NCI-H1694 (cell line): ENCODE measurements around the gene SLC8A1.

Source experiments
- DNase-seq: peaks from one replicate; lab custom pipeline; 2025; lab: John Stamatoyannopoulos, UW

Gene SLC8A1

DNA sequence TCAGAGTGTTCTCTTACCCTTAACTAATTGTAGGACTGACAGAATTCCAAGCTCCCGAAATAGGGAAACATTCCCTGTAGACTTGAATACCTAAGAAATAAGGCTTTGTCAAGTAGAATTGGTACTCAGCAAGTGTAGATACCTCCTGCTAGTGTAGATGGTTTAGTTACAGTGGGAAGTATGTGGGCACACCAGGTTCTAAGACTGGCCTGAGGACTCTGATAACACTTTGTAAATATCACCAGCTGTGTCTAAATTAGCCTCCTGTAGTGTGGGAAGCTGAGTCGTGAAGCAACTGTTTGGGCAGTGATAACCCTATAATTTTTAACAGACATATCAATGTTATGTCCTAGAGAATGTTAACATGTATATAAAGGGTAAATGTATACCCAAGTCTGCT lies 304.5 kb downstream of the SLC8A1 start:
- DNase-seq, result no peak

DNA sequence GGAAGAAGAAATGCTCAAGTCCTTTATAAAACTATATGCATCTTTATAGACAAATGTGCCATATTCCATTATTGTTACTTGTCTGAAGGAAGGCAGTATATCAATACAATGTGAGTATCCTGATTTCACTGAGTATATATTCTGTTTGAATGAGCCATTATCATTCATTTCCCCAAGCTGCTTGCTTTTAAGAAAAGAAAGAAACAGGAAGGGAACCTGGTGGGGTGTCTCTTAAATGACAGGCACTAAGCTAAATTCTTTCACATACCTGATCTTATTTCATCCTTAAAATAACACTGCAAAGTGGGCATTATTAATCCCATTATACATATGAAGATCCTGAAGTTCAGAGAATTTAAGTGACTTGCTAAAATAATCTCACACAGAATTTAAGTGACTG lies 307.9 kb downstream of the SLC8A1 start:
- DNase-seq, result no peak

DNA sequence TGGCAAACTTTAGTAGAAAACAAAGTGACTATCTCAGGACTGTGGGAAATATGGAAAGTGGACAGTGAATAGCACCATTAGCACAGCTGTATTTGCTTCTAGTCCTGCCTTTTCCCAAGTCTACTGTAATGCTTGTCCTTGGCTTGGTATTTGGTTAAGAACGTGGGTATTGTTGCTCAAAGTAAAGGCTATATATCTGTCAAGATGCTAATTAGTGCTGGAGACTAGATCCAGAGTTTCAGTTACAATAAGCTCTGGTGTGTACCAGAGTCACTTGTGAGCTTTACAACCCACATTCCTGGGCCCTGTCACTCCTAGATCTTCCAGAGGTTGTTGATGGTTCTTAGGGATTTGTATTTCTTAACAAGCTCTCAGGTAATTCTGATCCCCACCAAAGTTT lies 313.6 kb downstream of the SLC8A1 start:
- no peak for DNase-seq

- DNase-seq, result no peak
These were observed 320.7 kb downstream of the SLC8A1 start for GRCh38 chr2:40131081-40131704.

DNA sequence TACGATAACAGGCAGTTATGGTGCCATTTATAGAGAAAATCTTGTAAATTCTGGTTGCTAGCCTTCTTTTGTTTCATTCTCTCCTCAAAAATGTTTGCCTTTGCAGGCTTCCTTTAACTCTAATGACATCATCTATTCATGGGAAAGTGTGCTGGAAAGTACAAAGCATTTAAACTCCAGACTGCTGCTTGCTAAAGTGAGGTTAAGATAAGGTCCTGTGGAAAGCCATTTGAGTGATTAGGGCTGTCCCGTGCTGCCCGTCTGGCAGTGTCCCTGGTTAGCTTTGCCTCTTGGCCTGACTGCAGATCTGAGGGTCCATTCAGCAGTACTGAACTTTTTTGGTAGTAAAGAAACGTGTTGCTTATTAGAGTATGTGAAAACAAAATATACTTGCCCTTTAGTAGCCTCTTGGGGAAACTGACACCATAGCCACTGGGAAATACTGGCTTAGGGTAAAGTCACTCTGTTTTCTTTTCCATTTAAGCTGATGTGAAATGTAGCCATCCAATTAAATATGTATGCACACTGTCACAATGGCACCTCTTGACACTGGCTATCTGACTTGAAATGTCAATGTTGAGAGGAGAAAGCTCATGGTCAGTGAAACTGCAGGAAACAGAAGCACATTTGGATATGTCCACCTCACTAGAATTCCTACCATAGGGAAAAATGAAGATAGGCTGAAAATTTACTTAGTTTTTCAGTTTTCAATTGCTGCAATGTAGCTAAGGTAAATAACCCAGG lies 321.5 kb downstream of the SLC8A1 start:
- no peak for DNase-seq

DNA sequence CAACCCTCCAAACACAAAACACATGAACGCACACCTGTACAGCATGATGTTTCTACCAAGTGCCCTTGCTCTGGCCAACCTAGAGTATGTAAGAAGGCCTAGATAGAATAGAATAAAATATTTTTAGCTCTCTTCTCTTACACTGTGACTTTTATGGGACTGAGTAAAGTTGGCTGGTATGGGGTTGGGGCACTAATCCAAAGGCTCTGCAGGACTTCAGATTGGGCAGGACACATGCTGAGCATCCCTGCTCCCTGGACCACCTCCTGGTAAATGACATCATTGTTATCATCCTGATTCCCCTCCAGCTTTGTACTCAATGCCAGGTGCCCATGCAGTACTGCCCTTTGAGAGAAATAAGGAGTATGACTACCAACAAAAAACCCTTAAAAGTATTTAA lies 322.2 kb downstream of the SLC8A1 start:
- DNase-seq, result no peak

DNA sequence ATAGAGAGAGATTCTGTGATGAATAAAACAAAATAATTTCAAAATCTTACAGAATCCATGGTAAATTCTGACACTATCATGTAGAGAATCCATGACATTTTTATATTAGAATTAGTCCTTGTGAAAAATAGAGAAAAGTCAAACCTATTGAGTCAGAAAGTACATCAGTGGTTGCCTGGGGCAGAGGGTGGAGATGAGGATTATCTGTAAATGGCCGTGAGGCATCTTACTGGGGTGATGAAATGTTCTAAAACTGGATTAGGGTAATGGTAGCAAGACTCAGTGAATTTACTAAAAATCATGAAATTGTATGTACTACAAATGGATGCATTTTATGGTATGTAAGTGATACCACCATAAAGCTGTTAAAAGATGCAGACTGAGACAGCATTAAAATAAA lies 323.1 kb downstream of the SLC8A1 start:
- DNase-seq, result no peak

- no peak for DNase-seq
These were observed 323.9 kb downstream of the SLC8A1 start for GRCh38 chr2:40127890-40128557.

GRCh38 chr2:40127146-40127545 lies 324.7 kb downstream of the SLC8A1 start:
- DNase-seq, result no peak

GRCh38 chr2:40126006-40126405 lies 325.9 kb downstream of the SLC8A1 start:
- DNase-seq, result no peak

DNA sequence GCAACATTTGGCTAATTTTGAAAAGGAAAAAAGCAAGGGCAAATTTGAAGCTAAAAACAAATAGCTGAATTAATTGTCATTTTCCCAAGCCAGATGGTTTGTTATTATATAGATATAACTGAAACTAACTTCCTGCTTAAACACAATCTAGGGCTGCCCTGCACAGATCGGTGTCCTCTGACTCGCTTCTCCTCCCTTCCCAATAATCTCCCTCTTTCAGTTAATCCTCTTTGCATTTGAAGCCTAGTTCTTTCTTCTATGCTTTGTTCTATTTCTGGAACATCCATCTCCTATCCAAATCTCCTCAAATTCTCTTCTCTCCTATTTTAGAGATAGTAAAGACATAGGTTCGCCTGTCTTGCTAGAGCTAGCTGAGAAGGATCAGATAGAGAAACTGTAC lies 328.1 kb downstream of the SLC8A1 start:
- DNase-seq, result no peak

- no peak for DNase-seq
These were observed 328.6 kb downstream of the SLC8A1 start for GRCh38 chr2:40123326-40123725.

- DNase-seq, result no peak
These were observed 330.9 kb downstream of the SLC8A1 start for GRCh38 chr2:40120957-40121356.

GRCh38 chr2:40120026-40120425 lies 331.9 kb downstream of the SLC8A1 start:
- peak; percentile 81 for DNase-seq

GRCh38 chr2:40118622-40119021 lies 333.3 kb downstream of the SLC8A1 start:
- no peak for DNase-seq

GRCh38 chr2:40115894-40116293 lies 336.0 kb downstream of the SLC8A1 start:
- DNase-seq, result no peak

DNA sequence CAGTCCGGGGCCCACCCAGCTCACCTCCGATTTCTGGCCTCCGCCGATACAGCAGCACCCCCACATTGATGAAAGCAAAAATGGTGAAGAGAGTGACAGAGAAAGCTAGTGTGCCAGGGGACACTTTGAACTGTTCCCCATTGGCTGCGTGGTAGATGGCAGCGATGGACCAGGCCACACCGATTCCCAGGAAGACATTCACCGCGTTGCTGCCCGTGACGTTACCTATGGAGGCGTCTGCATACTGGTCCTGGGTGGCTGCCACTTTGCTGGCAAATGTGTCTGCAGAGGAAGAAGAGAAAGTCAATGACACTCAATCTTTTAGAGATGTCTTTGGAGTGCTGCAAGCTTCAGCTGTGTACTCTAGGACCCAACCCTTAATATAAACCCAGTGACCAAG lies 336.5 kb downstream of the SLC8A1 start:
- DNase-seq, result no peak

- DNase-seq, result no peak
These were observed 337.9 kb downstream of the SLC8A1 start for GRCh38 chr2:40113997-40114396.

DNA sequence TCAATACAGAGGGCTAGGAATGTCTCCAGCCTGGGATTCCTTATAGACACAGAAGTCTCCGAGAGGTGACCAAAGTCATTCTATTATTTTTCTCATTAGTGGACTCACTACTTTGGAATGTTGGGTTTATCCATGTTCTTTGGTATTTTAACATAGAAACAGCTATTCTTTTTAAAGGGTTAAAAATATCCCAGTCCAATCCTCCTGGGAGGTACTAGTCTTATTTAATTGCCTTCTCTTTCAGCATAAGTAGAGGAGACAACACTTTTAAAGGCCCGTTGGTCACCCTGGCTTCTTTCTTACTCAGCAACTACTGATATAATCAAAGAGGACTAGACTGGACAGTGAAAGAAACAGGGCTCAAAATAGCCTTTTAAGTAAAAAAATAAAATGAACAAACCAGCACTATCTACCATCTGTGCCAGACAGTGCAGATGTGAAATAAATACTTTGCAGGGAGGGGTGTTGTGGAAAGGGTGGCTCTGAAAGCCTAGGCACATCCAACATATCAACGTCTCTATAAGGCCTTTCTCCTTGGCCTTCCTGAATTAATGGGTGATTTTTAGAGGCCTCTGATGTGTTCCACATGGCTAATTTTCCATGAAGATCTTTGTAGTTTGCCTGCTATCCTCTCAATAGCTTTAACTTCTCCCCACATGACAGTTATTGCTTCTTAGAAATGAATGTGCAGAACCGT lies 338.5 kb downstream of the SLC8A1 start:
- DNase-seq, result no peak

DNA sequence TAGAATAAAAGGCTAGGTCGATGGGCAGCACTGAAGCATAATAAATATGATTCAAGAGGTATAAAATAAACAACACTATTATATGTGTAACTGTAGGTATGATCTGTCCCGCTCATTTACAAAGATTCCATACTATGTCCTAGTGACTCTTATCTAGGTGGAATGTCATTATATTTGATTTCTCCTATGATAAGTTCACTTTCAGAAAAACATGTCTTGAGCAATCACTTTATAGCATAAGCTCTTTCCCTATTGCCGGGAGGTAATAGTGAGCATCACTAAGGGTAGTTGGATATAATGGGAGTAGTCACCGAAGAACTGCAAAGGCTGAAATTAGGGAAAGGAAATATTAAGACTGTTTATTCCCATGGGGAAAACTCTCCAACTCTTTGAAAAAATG lies 342.5 kb downstream of the SLC8A1 start:
- DNase-seq, result no peak

DNA sequence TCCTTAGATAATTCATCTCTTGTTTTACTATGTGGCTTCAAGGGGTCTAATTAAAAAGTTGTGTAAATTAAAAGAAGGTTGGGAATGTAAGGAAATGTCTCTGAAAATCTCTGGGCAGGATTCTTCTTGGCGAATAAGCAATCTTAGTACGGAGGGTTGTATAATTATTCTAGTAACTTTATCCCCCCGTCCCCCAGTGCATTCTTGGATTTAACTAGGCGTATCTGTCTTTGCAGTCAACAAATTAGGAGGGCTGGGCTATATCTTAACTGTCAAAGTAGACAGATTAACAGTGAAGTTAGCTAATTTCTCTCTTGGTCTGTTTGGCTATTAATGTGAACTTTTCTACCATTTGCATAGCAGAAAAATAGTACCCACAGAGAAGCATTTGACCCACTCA lies 343.0 kb downstream of the SLC8A1 start:
- no peak for DNase-seq

DNA sequence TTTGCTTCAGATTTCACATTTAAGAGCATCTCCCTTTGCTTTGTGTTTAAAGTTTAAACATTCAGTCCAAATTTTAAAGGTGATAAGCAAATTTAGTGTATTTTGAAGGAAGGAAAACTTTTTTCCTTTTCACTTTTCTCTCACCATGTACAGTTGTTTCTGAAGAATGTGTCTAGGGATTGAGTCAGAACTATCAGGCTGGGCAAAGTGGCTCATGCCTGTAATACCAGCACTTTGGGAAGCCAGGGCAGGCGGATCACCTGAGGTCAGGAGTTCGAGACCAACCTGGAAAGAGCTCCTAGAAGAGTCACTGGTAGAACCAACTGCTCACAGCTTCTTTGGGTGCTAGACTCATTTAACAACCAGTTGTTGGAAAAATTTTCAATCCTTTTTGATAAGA lies 345.8 kb downstream of the SLC8A1 start:
- DNase-seq, result no peak

GRCh38 chr2:40105593-40105992 lies 346.3 kb downstream of the SLC8A1 start:
- no peak for DNase-seq
